ENCODE data around the gene MINPP1.

The MINPP1 gene

DNA sequence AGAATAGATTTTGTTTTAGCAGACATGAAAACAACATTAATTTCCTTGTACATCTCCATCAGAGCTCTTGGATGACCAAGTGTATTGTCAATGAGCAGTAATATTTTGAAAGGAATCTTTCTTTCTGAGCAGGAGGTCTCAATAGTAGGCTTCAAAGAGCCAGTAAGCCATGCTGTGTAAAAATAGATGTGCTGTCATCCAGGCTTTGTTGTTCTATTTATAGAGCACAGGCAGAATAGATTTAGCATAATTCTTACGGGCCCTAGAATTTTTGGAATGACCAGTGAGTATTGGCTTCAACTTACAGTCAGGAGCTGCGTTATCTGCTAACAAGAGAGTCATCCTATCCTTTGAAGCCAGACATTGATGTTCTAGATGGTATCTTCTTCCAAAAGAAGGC, 19.0 kb downstream of the MINPP1 start:
- DNase-seq: no peak

DNA sequence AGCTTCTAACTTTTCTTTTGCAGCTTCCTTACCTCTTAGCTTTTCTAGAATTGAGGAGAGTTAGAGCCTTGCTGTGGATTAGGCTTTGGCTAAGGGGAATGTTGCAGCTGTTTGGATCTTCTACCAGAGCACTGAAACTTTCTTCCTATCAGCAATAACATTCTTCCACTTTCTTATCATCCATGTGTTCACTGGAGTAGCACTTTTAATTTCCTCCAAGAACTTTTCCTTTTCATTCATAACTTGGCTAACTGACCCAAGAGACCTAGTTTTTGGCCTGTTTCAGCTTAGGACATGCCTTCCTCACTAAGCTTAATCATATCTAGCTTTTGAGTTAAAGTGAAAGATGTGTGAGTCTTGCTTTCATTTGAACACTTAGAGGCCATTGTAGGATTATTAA, 19.6 kb downstream of the MINPP1 start:
- no peak for DNase-seq

DNA sequence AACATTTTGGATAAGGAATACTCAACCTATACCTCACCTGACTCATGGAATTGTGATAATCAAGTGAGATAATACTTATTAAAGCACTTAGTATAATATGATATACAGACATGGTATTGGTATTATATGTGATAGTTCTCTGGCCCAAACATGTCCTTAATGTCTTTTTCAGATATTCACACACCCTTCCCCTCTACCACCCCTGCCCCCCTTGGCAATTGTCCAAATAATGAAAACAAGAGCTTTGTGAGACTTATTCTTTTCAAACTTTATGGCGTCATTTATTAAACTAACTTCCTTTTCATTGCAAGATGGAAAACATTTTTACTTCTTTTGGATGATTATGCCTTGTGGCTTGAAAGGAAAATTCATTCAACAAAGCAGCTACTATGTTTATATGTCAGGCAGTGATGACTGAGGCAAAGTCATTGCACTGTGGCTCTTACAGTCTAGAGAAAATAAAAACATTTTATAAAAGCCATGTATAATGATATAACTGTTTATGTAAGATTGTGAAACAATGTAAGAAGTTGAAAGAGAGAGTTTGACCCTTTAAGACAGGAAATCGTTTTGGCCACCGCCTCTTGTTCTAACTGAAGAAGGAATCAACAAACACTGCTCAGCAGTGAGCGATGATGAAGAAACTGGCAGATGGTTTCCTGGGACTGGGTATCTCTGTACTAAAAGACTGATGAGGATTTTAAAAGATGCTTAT, 27.4 kb downstream of the MINPP1 start:
- DNase-seq: no peak

DNA sequence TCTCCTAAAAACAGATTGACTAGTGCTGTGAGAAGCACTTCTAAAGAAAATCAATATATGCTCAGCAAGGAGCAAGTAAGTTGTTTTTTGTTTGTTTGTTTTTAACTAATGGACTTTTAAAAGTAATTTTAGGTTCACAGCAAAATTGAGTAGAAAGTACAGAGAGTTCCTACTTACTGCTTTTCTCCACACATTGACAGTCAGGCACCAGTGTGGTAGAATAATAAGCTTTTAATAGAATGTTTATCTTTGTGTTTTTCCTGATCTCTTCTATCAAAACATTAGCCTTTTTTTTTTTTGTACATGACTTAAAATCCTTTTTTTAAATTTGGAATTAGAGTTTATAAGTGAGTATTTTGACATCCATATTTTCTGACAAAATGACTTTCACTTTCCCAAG, 28.0 kb downstream of the MINPP1 start:
- DNase-seq: no peak

DNA sequence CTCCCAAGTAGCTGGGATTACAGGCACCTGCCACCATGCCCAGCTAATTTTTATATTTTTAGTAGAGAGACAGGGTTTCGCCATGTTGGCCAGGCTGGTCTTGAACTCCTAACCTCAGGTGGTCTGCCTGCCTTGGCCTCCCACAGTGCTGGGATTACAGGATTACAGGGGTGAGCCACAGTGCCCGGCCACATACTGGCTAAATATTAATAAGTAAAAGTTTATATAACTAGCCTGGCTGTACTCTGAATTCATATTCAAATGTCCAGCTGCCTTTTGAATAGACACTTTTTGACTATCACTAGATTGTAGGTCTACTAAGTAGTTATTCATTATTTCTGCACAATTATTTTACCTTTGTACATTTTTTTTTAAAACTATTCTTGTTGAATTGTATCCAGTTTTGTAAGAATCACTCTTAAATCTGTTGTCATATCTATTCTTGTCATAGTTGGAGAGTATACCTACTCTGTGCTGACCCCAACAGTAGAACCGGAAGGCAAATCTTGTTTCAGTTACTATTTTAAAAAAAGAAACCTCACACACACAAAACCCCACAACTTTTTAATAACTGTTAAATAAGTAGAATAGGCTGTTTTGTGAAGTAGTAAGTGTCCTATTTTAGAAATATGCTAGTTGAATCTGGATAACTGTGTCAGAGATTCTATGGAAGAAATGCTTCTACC, 29.6 kb downstream of the MINPP1 start:
- no peak for DNase-seq

DNA sequence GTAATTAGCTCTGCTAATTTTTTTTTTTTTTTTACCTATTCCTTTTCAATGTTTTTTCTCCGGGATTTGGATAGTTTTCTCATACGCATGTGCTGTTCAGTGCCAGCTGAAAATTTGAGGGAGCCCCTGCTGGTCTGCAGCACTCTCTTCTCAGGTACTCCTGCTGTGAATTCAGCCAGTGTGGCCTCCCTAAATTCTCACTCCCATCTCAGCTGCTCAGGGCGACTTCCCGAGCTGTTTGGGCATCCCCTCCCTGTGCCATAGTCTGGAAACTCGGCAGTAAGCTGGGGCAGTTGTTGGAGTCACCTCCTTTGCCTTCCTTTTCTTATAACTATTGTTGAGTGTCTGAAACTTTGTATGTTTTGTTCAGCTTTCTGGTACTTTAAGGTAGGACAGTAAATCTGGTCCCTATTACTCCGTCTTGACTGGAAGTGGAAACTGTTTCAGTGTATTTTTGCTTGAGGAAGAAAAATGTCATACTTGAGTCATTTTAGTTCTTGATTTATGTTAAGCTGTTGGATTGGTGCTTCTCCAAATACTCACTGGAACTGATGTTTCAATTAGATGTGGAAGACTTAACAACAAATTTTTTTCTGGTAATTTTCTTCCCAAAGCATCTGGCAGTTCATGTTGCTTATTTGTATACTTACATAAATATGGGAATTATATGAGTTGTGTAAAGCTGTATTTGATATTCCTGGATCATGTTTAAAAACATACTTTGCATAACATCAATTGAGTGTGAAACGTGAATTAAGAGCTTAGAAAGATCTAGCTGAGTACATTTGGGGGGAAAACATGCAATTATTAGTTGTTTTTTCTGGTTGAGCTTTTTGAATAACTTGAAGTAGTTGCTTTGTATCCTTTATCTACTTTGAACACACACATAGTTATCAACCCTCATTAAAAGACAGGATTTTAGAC, 33.7 kb downstream of the MINPP1 start:
- DNase-seq: no peak

DNA sequence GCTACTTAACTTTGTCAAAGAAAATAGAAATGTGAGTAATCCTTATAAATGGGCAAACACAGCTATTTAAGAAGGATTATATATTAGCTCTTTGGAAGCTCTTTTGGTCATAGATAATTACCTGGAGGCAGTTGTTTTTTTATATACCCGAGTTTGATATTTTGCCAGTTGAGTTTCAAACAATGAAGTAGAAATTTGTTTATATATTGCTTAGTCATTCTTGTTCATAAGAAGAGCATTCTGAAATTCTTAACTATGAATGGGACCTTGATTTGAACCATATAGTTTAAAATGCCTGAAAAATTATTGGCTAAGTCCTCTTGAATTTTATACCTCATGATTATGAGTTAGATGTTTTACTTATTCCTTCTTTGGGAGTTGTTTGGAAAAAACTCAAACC, 36.4 kb downstream of the MINPP1 start:
- DNase-seq: no peak

DNA sequence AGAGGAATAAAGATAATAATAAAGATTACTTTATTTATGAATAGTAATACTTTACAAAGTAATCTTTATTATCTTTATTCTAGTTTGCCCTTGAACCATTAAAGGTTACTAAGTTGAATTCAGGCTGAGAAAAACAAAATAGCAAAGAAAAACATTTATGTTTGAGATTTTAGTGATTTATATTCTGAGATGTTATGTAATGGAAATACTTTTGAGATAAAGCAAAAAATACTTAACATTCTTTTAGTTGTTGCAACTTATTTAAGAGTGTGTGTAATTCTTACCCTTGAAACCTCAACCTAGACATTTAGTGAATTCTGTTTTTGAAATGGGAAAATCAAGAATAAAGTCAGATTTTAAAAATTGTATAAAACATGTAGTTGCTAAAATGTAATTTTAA, 40.0 kb downstream of the MINPP1 start:
- no peak for DNase-seq

DNA sequence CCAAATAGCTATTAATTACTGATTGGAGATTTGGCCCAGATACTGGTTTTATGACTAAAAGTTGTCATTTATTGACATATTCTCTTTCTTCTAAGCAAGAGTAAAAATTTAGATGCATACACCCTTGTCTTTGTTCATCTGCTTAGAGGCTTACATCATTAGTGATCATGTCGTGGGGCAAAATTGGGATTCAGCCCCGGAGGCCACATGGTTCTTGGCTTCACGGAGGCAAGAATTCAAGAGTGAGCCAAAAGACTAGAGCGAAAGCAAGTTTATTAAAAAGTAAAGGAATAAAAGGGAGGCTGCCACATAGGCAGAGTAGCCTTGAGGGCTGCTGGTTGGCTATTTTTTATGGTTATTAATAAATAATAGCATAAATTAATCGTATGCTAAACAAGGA, 41.1 kb downstream of the MINPP1 start:
- no peak for DNase-seq

DNA sequence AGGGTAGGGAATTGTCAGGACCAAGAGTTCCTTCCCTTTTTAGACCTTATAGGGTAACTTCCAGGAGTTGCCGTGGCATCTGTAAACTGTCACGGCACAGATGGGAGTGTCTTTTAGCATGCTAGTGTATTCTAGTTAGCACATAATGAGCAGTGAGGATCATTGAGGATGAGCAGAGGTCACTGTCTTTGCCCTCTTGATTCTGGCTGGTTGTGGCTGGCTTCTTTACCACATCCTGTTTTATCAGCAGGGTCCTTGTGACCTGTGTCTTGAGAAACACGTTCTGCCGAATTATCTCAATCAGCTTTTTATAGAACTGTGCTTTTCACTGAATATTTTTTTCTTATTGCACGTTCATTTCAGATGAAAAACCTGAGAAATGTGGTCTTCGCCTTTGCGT, 41.5 kb downstream of the MINPP1 start:
- no peak for DNase-seq

DNA sequence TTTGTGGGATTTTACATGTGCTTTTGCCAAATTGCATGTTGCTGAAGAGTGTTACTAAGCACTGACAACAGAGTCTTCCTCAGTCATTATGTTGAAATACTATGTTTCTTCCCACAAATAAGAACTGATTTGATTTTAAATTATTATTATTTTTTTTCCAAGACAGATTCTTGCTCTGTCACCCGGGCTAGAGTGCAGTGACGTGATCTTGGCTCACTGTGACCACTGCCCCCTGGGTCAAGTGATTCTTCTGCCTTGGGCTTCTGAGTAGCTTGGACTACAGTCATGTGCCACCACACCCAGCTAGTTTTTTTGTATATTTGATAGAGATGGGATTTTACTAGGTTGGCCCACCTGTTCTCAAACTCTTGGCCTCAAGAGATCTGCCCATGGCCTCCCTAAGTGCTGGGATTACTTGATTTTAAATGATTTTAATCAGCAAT, 42.3 kb downstream of the MINPP1 start:
- no peak for DNase-seq

DNA sequence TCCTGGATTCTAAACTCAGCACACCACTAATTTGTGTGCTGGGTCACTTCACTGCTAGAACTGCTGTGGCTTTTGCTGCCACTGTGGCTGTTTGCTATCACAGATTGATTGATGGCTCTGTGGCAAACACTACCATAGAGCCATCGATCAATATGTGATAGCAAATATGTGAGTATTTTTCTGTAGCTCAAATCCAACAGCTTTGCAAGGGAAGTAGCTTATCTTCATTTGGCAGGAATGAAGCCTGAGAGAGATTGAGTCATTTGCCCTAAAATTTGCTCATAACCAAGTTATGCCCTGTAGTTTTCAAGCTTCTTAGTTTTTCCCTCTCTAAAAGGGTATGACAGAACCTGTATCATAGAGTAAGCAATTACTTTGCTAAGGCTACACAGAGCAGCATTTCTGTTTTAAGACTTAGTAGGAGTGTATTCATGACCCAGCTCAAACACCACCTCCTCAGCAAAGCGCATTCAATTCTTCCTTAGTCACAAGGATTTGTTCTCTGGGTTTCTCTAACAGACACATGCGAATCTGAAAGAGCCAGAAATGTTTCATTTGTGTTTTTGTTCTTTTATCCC, 43.1 kb downstream of the MINPP1 start:
- no peak for DNase-seq

DNA sequence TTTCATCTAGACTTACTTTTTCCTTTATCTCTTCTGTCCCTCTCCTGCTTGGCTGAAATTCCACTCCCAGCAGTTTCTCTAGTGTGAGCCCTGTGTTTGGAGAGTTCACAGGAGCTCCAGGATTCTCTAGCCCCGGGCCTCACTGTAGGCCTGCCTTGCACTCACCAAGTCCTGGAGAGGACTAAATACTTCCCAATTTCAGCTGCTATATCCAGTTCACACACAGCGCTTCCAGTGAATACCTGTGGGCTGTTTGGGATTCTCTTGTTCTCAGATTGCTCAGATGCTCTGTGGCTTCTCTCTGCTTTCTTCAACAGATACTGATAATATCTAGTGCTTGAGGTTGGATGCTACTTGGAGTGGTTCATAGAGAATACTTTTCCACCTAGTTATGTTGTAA, 46.0 kb downstream of the MINPP1 start:
- no peak for DNase-seq

DNA sequence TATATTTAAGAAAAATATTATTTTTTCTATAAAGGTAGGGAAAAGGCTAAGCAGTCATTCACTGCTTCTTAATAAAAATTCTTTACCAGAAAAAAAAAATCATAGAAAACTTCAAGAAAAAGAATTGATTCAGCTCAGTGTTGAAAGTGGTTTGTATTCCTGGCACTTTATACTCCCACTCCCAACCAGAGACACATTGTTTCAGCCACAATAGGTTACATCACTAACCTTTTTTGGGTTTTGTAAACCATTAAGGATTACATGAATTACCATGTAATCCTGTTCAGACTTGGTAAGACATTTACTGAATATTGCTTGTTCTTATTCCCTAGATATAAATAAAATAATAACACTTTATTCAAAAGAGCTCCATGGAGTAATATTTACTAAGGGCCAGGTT, 46.6 kb downstream of the MINPP1 start:
- DNase-seq: no peak

DNA sequence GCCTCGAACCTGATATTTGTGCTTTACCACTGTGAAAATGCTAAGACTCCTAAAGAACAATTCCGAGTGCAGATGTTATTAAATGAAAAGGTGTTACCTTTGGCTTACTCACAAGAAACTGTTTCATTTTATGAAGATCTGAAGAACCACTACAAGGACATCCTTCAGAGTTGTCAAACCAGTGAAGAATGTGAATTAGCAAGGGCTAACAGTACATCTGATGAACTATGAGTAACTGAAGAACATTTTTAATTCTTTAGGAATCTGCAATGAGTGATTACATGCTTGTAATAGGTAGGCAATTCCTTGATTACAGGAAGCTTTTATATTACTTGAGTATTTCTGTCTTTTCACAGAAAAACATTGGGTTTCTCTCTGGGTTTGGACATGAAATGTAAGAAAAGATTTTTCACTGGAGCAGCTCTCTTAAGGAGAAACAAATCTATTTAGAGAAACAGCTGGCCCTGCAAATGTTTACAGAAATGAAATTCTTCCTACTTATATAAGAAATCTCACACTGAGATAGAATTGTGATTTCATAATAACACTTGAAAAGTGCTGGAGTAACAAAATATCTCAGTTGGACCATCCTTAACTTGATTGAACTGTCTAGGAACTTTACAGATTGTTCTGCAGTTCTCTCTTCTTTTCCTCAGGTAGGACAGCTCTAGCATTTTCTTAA, 47.7 kb downstream of the MINPP1 start:
- DNase-seq: no peak

DNA sequence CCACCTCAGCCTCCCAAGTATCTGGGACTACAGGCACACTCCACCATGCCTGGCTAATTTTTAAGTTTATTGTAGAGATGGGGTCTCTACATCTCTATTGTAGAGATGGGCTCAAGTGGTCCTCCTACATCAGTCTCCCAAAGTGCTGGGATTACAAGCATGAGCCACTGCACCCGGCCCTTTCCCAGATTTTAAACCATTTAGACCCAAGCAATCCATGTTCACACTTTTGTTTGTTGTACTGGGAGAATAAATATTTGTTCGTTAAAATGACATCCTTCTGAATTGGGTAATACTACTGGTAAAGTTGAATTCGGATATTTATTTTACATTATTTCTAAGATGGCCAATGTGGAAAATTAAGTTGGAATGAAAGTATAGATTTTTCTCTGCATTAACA, 52.7 kb downstream of the MINPP1 start:
- no peak for DNase-seq

DNA sequence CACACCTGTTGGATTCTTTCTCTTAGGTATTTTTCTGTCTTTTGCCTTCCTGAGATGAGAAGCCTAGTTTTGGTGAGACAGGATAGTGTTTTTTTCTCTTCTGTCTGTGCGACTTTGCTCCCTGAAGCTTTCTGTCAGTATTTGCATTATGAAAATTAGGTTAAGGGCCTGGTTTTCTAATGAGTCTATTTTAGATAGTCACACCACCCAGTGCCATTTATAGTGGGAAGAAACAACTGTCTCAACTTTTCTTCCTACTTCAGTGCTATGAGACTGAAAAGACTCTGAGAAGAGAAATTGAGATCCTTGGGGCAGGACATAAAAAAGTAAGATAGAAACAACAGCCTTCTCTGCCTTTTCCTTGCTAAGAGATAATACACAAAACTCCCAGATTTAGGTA, 53.6 kb downstream of the MINPP1 start:
- no peak for DNase-seq

DNA sequence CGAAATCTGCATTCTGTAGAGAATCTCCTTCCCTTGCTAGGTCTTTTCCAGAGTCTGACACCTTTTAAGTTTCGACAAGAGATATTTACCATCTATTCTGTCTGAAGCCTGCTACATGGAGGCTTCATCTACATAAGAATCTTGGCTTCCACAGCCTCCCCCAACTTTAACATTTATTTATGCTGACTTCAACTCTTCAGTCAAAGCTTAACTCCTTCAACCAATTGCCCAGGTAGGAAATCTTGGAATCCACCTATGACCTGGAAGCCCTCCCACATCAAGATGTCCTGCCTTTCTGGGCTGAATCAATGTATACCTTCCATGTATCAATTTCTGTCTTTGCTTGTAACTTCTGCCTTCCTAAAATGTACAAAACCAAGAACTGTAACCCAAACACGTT, 54.7 kb downstream of the MINPP1 start:
- DNase-seq: no peak

DNA sequence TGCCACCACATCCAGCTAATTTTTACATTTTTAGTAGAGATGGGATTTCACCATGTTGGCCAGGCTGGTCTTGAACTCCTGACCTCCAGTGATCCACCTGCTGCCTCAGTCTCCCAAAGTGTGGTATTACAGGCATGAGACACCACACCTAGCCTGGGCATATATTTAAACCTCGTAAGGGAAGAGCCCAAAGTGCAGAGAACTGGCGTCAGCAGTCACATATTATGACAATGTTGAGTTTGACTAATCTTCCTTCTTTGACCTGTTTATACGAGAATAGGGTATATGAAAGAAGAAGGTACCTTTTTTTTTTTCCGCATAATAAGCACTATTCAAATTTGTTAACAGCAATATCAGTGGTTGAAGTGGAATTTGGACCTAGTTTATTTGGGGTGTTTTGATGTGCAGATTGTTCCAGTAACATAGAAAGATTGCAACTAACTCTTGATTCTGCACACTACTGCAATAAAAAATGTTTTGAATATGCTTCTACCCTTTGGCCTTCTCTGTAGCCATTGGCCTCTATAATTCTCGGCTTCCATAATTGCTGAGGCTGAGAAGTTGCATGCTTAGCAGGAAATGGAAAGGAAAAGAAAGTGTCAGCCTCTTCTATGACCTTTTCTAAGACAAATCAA, 55.9 kb downstream of the MINPP1 start:
- DNase-seq: no peak

DNA sequence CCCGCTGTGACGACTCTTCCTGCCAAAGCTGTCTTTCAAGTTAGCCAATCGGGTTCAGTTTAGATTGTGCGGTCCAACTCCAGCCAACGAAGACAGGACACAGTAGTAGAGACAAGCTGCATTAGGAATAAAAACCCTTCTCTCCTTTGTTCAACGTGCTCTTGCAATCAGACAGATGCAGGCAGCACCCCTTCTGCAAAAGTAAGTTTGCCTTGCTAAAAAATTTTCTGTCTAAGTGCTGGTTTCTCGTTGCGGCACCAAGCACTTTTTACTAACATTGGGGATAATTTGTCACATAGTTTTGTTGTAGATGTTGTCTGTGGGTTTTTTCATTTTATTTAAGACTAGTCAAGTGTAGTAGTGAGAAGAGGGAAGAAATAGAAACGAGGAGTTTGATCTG, 58.1 kb downstream of the MINPP1 start:
- no peak for DNase-seq

DNA sequence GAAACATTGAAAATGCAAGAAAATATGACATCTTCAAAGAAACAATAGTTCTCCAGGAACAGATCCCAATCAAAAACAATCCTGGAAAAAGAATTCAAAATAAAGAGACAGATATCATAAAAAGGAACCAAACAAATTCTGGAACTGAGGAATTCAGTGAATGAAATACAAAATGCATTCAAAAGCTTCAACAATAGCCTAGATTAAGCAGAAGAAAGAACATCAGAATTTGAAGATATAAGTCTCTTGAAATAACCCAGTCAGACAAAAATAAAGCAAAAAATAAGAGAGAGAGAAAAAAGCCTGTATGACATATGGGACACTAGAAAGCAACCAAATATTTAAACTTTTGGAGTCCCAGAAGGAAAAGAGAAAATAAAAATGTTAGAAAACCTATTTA, 60.3 kb downstream of the MINPP1 start:
- no peak for DNase-seq

DNA sequence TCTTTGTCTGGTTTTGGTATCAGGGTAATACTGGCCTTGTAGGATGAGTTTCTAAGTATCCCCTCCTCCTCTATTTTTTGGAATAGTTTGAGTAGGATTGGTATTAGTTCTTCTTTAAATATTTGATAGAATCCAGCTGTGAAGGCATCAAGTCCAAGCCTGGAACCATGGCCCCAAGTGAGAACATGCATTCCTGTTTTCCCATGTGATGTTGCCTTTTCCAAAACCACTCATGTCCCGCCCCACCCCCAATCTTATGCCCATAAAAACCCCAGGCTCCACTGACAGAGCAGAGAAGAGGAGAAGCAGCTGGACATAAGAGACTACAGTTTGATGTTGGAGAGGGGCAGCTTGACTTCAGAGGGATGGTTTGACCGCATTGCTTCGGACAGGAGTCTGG, 71.2 kb downstream of the MINPP1 start:
- no peak for DNase-seq
